RKO (cell line): ENCODE measurements around the gene CDCP1.

Experiments used
- DNase-seq: peaks from one replicate; pipeline ENCODE4 v3.0.0-alpha.2; 2016; ENCODE audit warnings: low spot score

Gene CDCP1

GRCh38 chr3:45110509-45110833 is 35.7 kb downstream of the CDCP1 start:
- DNase-seq, result no peak

GRCh38 chr3:45109771-45110508 is 36.2 kb downstream of the CDCP1 start:
- no peak for DNase-seq

- DNase-seq, result no peak
Measured at GRCh38 chr3:45106874-45107273, 39.3 kb downstream of the CDCP1 start.

- peak; percentile 81 for DNase-seq
Measured at GRCh38 chr3:45105855-45106671, 40.1 kb downstream of the CDCP1 start.

GRCh38 chr3:45104715-45105711 is 41.2 kb downstream of the CDCP1 start:
- no peak for DNase-seq

GRCh38 chr3:45103753-45104714 is 42.1 kb downstream of the CDCP1 start:
- DNase-seq, result no peak

- DNase-seq, result no peak
Measured at GRCh38 chr3:45103334-45103733, 42.8 kb downstream of the CDCP1 start.

GRCh38 chr3:45100981-45101407 is 45.2 kb downstream of the CDCP1 start:
- no peak for DNase-seq

- no peak for DNase-seq
Measured at GRCh38 chr3:45098310-45098709, 47.9 kb downstream of the CDCP1 start.

GRCh38 chr3:45097296-45097883 is 48.8 kb downstream of the CDCP1 start:
- DNase-seq, result no peak

- no peak for DNase-seq
Measured at GRCh38 chr3:45095916-45096526, 50.2 kb downstream of the CDCP1 start.

GRCh38 chr3:45093176-45093575 is 53.0 kb downstream of the CDCP1 start:
- DNase-seq, result no peak

- no peak for DNase-seq
Measured at GRCh38 chr3:45092132-45093031, 53.8 kb downstream of the CDCP1 start.

GRCh38 chr3:45090855-45091254 is 55.3 kb downstream of the CDCP1 start:
- no peak for DNase-seq

- no peak for DNase-seq
Measured at GRCh38 chr3:45088543-45089358, 57.4 kb downstream of the CDCP1 start.

GRCh38 chr3:45087155-45087554 is 59.0 kb downstream of the CDCP1 start:
- no peak for DNase-seq

- peak; percentile 86 for DNase-seq
Measured at GRCh38 chr3:45084820-45085816, 61.1 kb downstream of the CDCP1 start.
